Osteoblast (primary cell): ENCODE measurements around the gene OTULIN. TPM values are rescaled to one million over a fixed set of nuclear protein-coding genes. Genes with fewer than 3 reads are reported as not detected.

Experiments
- DNase-seq: peaks from one replicate; pipeline ENCODE4 v3.0.0; 2011; ENCODE audit warnings: low spot score, mixed read lengths; ENCODE audit not compliant: insufficient read length; ENCODE audit errors: missing footprints
- H2AFZ ChIP-seq: 2 replicates; pipeline ENCODE4 v1.6.0; 2011; ENCODE audit warnings: mild to moderate bottlenecking, low read length
- H3K27ac ChIP-seq: 2 replicates; pipeline ENCODE4 v1.5.1; 2011; ENCODE audit warnings: mild to moderate bottlenecking, low read depth, low read length, moderate library complexity
- H3K27me3 ChIP-seq: 2 replicates; pipeline ENCODE4 v1.6.0; 2012; ENCODE audit warnings: mild to moderate bottlenecking, control low read depth, inconsistent platforms, low read length, moderate library complexity; ENCODE audit not compliant: insufficient read depth
- H3K36me3 ChIP-seq: 2 replicates; pipeline ENCODE4 v1.5.1; 2011; ENCODE audit warnings: mild to moderate bottlenecking, low read length, control low read depth, moderate library complexity; ENCODE audit not compliant: insufficient read depth
- H3K4me1 ChIP-seq: 2 replicates; pipeline ENCODE4 v1.5.1; 2011; ENCODE audit warnings: mild to moderate bottlenecking, low read length, control low read depth, moderate library complexity; ENCODE audit not compliant: insufficient read depth
- H3K4me2 ChIP-seq: 2 replicates; pipeline ENCODE4 v1.6.0; 2011; ENCODE audit warnings: mild to moderate bottlenecking, low read length; ENCODE audit not compliant: insufficient read depth
- H3K4me3 ChIP-seq: fragments of 200-600 bp; sonication (generic); 3 replicates; pipeline ENCODE4 v1.5.1; 2012; ENCODE audit warnings: mild to moderate bottlenecking, low read length, inconsistent platforms; ENCODE audit not compliant: insufficient read depth
- H3K79me2 ChIP-seq: 2 replicates; pipeline ENCODE4 v1.6.0; 2012; ENCODE audit warnings: mild to moderate bottlenecking, low read length, control low read depth, inconsistent platforms; ENCODE audit not compliant: insufficient read depth
- H3K9me3 ChIP-seq: 2 replicates; pipeline ENCODE4 v1.5.1; 2011; ENCODE audit warnings: low read depth, low read length, control low read depth
- H4K20me1 ChIP-seq: 2 replicates; pipeline ENCODE4 v1.6.0; 2012; ENCODE audit warnings: mild to moderate bottlenecking, low read length, control low read depth; ENCODE audit not compliant: insufficient read depth
- total RNA-seq: library from RNA; depleted of rRNA; stranded (reverse); fragments of >200 nt; gene quantifications from 2 replicates; pipeline ENCODE4 v1.2.3, GENCODE V29; 2012
- TF ChIP-seq, protein P1 (sequence below): IDR thresholded peaks from 2 replicates; pipeline ENCODE4 v1.5.1; 2011; ENCODE audit warnings: mild to moderate bottlenecking, low read depth, low read length, moderate library complexity; ENCODE audit errors: extremely low read depth

The OTULIN gene
- total RNA-seq, 1 donor: 29.7 TPM

DNA sequence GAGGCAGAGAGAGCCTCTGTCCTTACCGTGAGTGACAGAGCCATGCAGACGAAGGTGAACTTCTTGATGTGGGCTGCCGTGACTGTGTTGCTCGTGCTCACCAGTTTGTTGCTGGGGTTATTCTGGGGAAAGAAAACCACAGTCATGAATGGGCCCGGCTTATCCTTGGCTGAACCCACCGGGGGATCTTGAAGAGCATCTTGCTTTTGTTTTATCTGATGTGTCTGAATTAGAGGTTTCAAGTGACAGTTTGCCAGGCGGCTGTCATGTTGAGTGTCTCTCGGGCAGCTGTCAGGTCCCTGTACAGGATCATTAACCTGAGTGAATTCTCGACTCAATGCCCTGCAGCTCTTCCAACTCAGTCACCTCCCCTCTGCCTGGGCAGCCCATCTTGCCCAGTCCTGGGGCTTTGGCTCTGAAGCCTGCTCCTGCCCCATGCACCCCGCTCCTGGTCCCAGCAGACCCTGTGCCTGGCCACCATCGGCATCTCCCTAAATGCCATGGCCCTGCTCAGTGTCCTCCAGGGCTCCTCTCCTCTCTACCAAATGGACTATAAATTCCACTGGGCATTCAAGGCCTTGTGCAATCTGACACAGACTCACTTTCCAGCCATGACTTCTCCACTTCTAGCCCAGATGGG lies 77.4 kb downstream of the OTULIN start:
- no peak overlapping the region for H2AFZ ChIP-seq
- H3K27me3 ChIP-seq: no peaks in the 10 kb centered on the region
- peaks cover 16% of the 10 kb centered on the region for H4K20me1 ChIP-seq
- no peak overlapping the region for H3K4me3 ChIP-seq
- peaks cover 33% of the 10 kb centered on the region for H3K4me1 ChIP-seq
- H3K27ac ChIP-seq: no peak overlapping the region
- DNase-seq: peak; percentile 13
- TF ChIP-seq, protein P1, sequence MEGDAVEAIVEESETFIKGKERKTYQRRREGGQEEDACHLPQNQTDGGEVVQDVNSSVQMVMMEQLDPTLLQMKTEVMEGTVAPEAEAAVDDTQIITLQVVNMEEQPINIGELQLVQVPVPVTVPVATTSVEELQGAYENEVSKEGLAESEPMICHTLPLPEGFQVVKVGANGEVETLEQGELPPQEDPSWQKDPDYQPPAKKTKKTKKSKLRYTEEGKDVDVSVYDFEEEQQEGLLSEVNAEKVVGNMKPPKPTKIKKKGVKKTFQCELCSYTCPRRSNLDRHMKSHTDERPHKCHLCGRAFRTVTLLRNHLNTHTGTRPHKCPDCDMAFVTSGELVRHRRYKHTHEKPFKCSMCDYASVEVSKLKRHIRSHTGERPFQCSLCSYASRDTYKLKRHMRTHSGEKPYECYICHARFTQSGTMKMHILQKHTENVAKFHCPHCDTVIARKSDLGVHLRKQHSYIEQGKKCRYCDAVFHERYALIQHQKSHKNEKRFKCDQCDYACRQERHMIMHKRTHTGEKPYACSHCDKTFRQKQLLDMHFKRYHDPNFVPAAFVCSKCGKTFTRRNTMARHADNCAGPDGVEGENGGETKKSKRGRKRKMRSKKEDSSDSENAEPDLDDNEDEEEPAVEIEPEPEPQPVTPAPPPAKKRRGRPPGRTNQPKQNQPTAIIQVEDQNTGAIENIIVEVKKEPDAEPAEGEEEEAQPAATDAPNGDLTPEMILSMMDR: no peak
- no peak overlapping the region for H3K4me2 ChIP-seq
- peaks cover 7% of the 10 kb centered on the region for H3K79me2 ChIP-seq
- no peaks in the 10 kb centered on the region for H3K9me3 ChIP-seq
- H3K36me3 ChIP-seq: peaks cover 80% of the 10 kb centered on the region

DNA sequence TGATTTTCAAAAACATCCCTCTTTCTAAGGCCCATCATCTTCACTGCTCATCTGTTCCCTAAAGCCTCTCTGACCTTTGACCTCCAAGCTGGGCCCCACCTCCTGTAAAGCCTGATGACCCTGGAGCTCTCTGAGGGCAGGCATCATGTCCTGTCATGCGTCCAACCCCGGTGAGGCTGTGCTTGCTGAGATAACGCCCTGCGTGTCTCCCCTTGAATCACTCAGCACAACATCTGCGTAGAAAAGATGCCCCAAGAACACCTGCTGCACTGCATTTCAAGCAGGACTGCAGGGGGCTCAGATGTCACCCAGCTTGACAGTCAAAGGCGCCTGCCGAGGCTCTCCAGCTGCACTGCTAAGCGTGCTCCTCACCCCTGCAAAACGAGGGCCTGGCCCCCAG lies 78.0 kb downstream of the OTULIN start:
- peaks cover 7% of the 10 kb centered on the region for H3K79me2 ChIP-seq
- H3K9me3 ChIP-seq: no peaks in the 10 kb centered on the region
- H3K4me3 ChIP-seq: no peak overlapping the region
- TF ChIP-seq, protein P1: no peak
- H3K27ac ChIP-seq: no peak overlapping the region
- H3K4me2 ChIP-seq: no peak overlapping the region
- H4K20me1 ChIP-seq: peaks cover 16% of the 10 kb centered on the region
- peak; percentile 41 for DNase-seq
- no peak overlapping the region for H2AFZ ChIP-seq
- no peaks in the 10 kb centered on the region for H3K27me3 ChIP-seq
- peaks cover 80% of the 10 kb centered on the region for H3K36me3 ChIP-seq
- peaks cover 33% of the 10 kb centered on the region for H3K4me1 ChIP-seq

DNA sequence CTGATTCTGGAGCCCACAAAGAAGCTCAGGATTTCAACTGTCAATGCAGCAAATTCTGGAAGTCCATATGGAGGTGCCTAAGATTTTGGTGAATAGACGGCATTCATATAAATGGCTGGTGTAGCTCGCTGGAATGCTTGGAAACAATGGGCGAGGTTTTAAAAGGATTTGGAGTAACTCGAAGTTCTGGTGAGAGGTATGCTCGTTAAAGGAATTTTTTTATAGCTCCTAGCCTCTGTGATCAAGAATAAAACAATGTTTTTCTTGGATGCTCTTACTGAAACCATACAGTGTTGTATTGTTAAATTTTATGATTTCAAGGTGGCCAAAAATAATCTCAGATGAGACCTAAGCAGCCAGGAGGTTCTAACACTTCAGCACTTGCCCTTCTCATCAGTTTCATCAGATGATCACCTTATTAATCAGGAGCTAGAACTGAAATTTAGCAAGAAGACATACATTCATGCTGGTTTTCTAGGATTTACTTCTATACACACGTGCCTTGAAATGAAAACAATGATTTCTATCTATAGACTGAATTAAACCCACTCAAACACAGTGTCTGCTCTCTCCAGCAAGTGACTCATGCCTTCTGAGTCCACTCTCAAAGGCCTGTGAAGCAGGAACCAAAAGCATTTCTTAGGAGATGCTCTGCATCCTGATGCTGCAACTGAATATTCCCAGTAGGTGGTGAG lies 79.2 kb downstream of the OTULIN start:
- peak; percentile 96 for DNase-seq
- no peaks in the 10 kb centered on the region for H3K27me3 ChIP-seq
- H3K4me1 ChIP-seq: peaks cover 33% of the 10 kb centered on the region
- no peak overlapping the region for H3K4me3 ChIP-seq
- peaks cover 16% of the 10 kb centered on the region for H4K20me1 ChIP-seq
- no peaks in the 10 kb centered on the region for H3K9me3 ChIP-seq
- TF ChIP-seq, protein P1: no peak
- peak overlapping the region; percentile 67 for H3K27ac ChIP-seq
- H3K4me2 ChIP-seq: peak overlapping the region; percentile 31
- H3K79me2 ChIP-seq: peaks cover 7% of the 10 kb centered on the region
- no peak overlapping the region for H2AFZ ChIP-seq
- H3K36me3 ChIP-seq: peaks cover 77% of the 10 kb centered on the region
